Activated CD4-positive, alpha-beta T cell treated with anti-CD3 and anti-CD28 coated beads, Interleukin-2, amount 50 U/mL, for 24 hours (primary cell): ENCODE results near the gene RNF166.

Source experiments
- DNase-seq, 2 donors: peaks; one replicate each; pipeline ENCODE4 v3.0.0-alpha.2; 2020; ENCODE audit warnings: low read depth in 1 of 2, low spot score in 1 of 2

RNF166 gene

GRCh38 chr16:88739139-88739976 lies 33.1 kb upstream of the RNF166 start:
- DNase-seq = no peak

GRCh38 chr16:88738151-88739084 lies 32.2 kb upstream of the RNF166 start:
- no peak for DNase-seq

GRCh38 chr16:88737298-88738150 lies 31.3 kb upstream of the RNF166 start:
- DNase-seq = peak; percentile 41 to 43

- DNase-seq = no peak
Measured at GRCh38 chr16:88736496-88736895, 30.3 kb upstream of the RNF166 start.

GRCh38 chr16:88736088-88736487 lies 29.9 kb upstream of the RNF166 start:
- no peak for DNase-seq

- no peak for DNase-seq
Measured at GRCh38 chr16:88735616-88736015, 29.4 kb upstream of the RNF166 start.

- DNase-seq = no peak
Measured at GRCh38 chr16:88735121-88735520, 28.9 kb upstream of the RNF166 start.

- no peak for DNase-seq
Measured at GRCh38 chr16:88734361-88734728, 28.1 kb upstream of the RNF166 start.

GRCh38 chr16:88733630-88734360 lies 27.6 kb upstream of the RNF166 start:
- DNase-seq = no peak

- DNase-seq = no peak
Measured at GRCh38 chr16:88732961-88733294, 26.7 kb upstream of the RNF166 start.

- no peak for DNase-seq
Measured at GRCh38 chr16:88732172-88732960, 26.2 kb upstream of the RNF166 start.

- no peak for DNase-seq
Measured at GRCh38 chr16:88731699-88732098, 25.5 kb upstream of the RNF166 start.

- no peak for DNase-seq
Measured at GRCh38 chr16:88730632-88731607, 24.7 kb upstream of the RNF166 start.

- DNase-seq = no peak
Measured at GRCh38 chr16:88727871-88728270, 21.7 kb upstream of the RNF166 start.

GRCh38 chr16:88726981-88727380 lies 20.8 kb upstream of the RNF166 start:
- DNase-seq = no peak

GRCh38 chr16:88726408-88726749 lies 20.2 kb upstream of the RNF166 start:
- no peak for DNase-seq

GRCh38 chr16:88725609-88726407 lies 19.6 kb upstream of the RNF166 start:
- DNase-seq = no peak
